Panc1 (cell line): Measurements from ENCODE around the gene COASY. TPM values are rescaled to one million over a fixed set of nuclear protein-coding genes. Genes with fewer than 3 reads are reported as not detected.
"Not testable (repeated sequence)": the region's sequence is repeated elsewhere in the genome, so short reads cannot be mapped to it uniquely, and the experiment has no call there.

Experiments
- ATAC-seq: fragments of 200-7000 bp; cut with Tn5 transposase; 2 replicates; pipeline ENCODE4 v1.9.1; 2020; ENCODE audit warnings: mild to moderate bottlenecking, moderate library complexity
- BruUV-seq: library from RNA; stranded (reverse); fragments of 400-500 nt; replicated peaks from 2 replicates; lab custom pipeline; 2021; lab: Mats Ljungman, UMichigan
- CTCF ChIA-PET: fragments of 300-600 bp; sonication (Branson Sonifier 250); formaldehyde crosslinking; loops from one replicate; lab custom pipeline; 2022; ENCODE audit warnings: antibody characterized with exemption; lab: Charles Lee
- POLR2A ChIA-PET: fragments of 300-600 bp; sonication (Branson Sonifier 250); formaldehyde crosslinking; loops from one replicate; lab custom pipeline; 2022; ENCODE audit warnings: antibody characterized with exemption; lab: Charles Lee
- DNase-seq: peaks from one replicate; pipeline ENCODE4 v3.0.0-alpha.2; 2010; ENCODE audit warnings: low read depth, low spot score
- H3K27ac ChIP-seq: 2 replicates; pipeline ENCODE4 v1.5.1; 2011; ENCODE audit warnings: mild to moderate bottlenecking, low read length, inconsistent platforms
- H3K27me3 ChIP-seq: fragments of 200-500 bp; sonication (Bioruptor generic); 2 replicates; pipeline ENCODE4 v1.6.0; 2014; ENCODE audit warnings: low read length, inconsistent platforms; ENCODE audit not compliant: control insufficient read depth, insufficient read depth
- H3K36me3 ChIP-seq: fragments of 200-500 bp; sonication (Bioruptor generic); 2 replicates; pipeline ENCODE4 v1.5.1; 2014; ENCODE audit warnings: inconsistent platforms, mild to moderate bottlenecking, low read length, moderate library complexity; ENCODE audit not compliant: control insufficient read depth, insufficient read depth
- H3K4me1 ChIP-seq: 2 replicates; pipeline ENCODE4 v1.5.1; 2011; ENCODE audit warnings: inconsistent platforms, mild to moderate bottlenecking, low read length, moderate library complexity; ENCODE audit not compliant: control insufficient read depth, insufficient read depth
- H3K4me3 ChIP-seq, 2 experiments: 2 replicates each; pipeline ENCODE4 v1.5.1; 2011 to 2012; ENCODE audit warnings: low read depth in 2 of 2, low read length in 2 of 2, mild to moderate bottlenecking in 2 of 2, inconsistent platforms in 1 of 2, moderate library complexity in 1 of 2
- H3K9me3 ChIP-seq: fragments of 200-500 bp; sonication (Bioruptor generic); 2 replicates; pipeline ENCODE4 v1.5.1; 2014; ENCODE audit warnings: low read depth, mild to moderate bottlenecking, inconsistent platforms, low read length, moderate library complexity; ENCODE audit not compliant: control insufficient read depth, insufficient read depth
- CTCF ChIP-seq: fragments of 450-650 bp; IDR thresholded peaks from 2 replicates; pipeline ENCODE4 v1.5.1; 2017; ENCODE audit warnings: mild to moderate bottlenecking
- POLR2AphosphoS5 ChIP-seq: IDR thresholded peaks from 2 replicates; pipeline ENCODE4 v1.6.1; 2012; ENCODE audit warnings: mild to moderate bottlenecking, low read depth, low read length, moderate library complexity
- REST ChIP-seq, 2 experiments: IDR thresholded peaks; 2 replicates each; pipeline ENCODE4 v1.6.1; 2011 to 2012; ENCODE audit warnings: low read depth in 2 of 2, control low read depth in 1 of 2, low read length in 1 of 2, mild to moderate bottlenecking in 1 of 2, moderate library complexity in 1 of 2; ENCODE audit not compliant: insufficient read depth in 1 of 2
- SIN3A ChIP-seq: IDR thresholded peaks from 2 replicates; pipeline ENCODE4 v1.6.1; 2012; ENCODE audit warnings: low read depth, mild to moderate bottlenecking, low read length, moderate library complexity, borderline replicate concordance; ENCODE audit not compliant: insufficient read depth
- in situ Hi-C: cut with HindIII; loops from 2 replicates; pipeline ENCODE4 v1.10.0; 2016; ENCODE audit warnings: low sequenced_read_pairs, low pct_unique_long_range_greater_than_20kb
- intact Hi-C: fragments of 100-400 bp; cut with micrococcal nuclease; formaldehyde crosslinking; loops from one replicate; pipeline ENCODE4 v1.10.0; 2022; ENCODE audit not compliant: unreplicated experiment
- total RNA-seq: library from RNA; stranded (reverse); gene quantifications from one replicate; pipeline ENCODE4 v1.2.1, GENCODE V29; 2021; ENCODE audit not compliant: unreplicated experiment

Gene COASY
- total RNA-seq, 1 experiment from 2014 or later: 76.7 TPM

GRCh38 chr17:42554250-42555121 lies 7.5 kb upstream of the COASY start:
- POLR2A ChIA-PET: no interaction called here
- CTCF ChIA-PET: interaction anchor here (0.6 kb wide), 1 partner anchor 527 kb away, joined by 6 read pairs; no protein-coding TSS in a partner anchor
- Histone ChIP-seq H3K27me3 (no peaks in the 10 kb centered on the region), H3K4me1 (peaks cover 13% of the 10 kb centered on the region; the same call in 1 of the 2 replicates), H3K4me3 (peak overlapping the region; percentile 68 to 69), H3K27ac (peak overlapping the region; percentile 63), H3K36me3 (no peaks in the 10 kb centered on the region), H3K9me3 (no peaks in the 10 kb centered on the region)
- ATAC-seq: peak; percentile 89
- TF ChIP-seq REST (IDR thresholded peaks at IDR 0.05; ENCODE audit: insufficient read depth in 1 of 2, low read depth in 2 of 2, low read length in 1 of 2) (no peak), CTCF (no peak), POLR2AphosphoS5 (peak; percentile 18; the same call in 1 of the 2 replicates), SIN3A (0 out of 2 replicates have a peak, but pooled peaks have one; percentile 31)
- no peak for DNase-seq
- in situ Hi-C loops (no loop called here), intact Hi-C loops (no loop called here)
- BruUV-seq: TSS peak; percentile 80

- TSS peak; percentile 97 for BruUV-seq
- CTCF ChIA-PET: no interaction called here
These were observed 6.8 kb upstream of the COASY start for GRCh38 chr17:42555122-42555622.

GRCh38 chr17:42555961-42556617 lies 5.9 kb upstream of the COASY start:
- DNase-seq, BruUV-seq, CTCF ChIA-PET: not testable (repeated sequence)

More at GRCh38 chr17:42555122-42555622, 6.8 kb upstream of the COASY start:
- peak overlapping the region; percentile 68 to 69 for H3K4me3 ChIP-seq
- no peak for TF ChIP-seq CTCF
- peaks cover 13% of the 10 kb centered on the region; the same call in 1 of the 2 replicates for H3K4me1 ChIP-seq
- no peak for ATAC-seq
- H3K36me3 ChIP-seq: no peaks in the 10 kb centered on the region
- in situ Hi-C loops (no loop called here), intact Hi-C loops (no loop called here)
- peak overlapping the region; percentile 63 for H3K27ac ChIP-seq
- DNase-seq: no peak
- POLR2A ChIA-PET: no interaction called here
- H3K27me3 ChIP-seq: no peaks in the 10 kb centered on the region
- no peaks in the 10 kb centered on the region for H3K9me3 ChIP-seq

More at GRCh38 chr17:42555961-42556617, 5.9 kb upstream of the COASY start:
- POLR2A ChIA-PET, intact Hi-C loops, in situ Hi-C loops, H3K4me3 ChIP-seq, H3K27me3 ChIP-seq, H3K36me3 ChIP-seq, H3K27ac ChIP-seq, H3K9me3 ChIP-seq: not testable (repeated sequence)
- ATAC-seq: peak; percentile 45
- H3K4me1 ChIP-seq: peaks cover 13% of the 10 kb centered on the region; the same call in 1 of the 2 replicates
